ENCODE measurements around the gene RTKN. TPM values are rescaled to one million over a fixed set of nuclear protein-coding genes. Genes with fewer than 3 reads are reported as not detected.

The RTKN gene
- total and polyA plus RNA-seq, 2 of the 13 experiments (the other 11 are each of a cell fraction or from before 2014, with no cell fraction given), result 159 to 166 TPM

- TF ChIP-seq MLXIP (CRISPR knock-in tag; IDR thresholded peaks at IDR 0.05; ENCODE audit: borderline replicate concordance) (no peak), NFIC (IDR thresholded peaks at IDR 0.05; ENCODE audit: low read length) (no peak; the same call in 1 of the 2 replicates), NCOA5 (CRISPR knock-in tag; IDR thresholded peaks at IDR 0.05) (no peak), GLMP (CRISPR knock-in tag; IDR thresholded peaks at IDR 0.05; ENCODE audit: borderline replicate concordance) (no peak), ZNF687 (CRISPR knock-in tag; IDR thresholded peaks at IDR 0.05) (no peak), MIXL1 (CRISPR knock-in tag; IDR thresholded peaks at IDR 0.05) (no peak), ZNF674 (CRISPR knock-in tag; IDR thresholded peaks at IDR 0.05; ENCODE audit: low read depth) (no peak), NRL (CRISPR knock-in tag; IDR thresholded peaks at IDR 0.05; ENCODE audit: borderline replicate concordance) (no peak), NKX3-1 (CRISPR knock-in tag; IDR thresholded peaks at IDR 0.05) (no peak), GABPA (IDR thresholded peaks at IDR 0.05; ENCODE audit: low read depth, low read length) (no peak), GABPA (CRISPR knock-in tag; IDR thresholded peaks at IDR 0.05; ENCODE audit: low read depth) (no peak), CEBPG (CRISPR knock-in tag; IDR thresholded peaks at IDR 0.05) (peak; percentile 24; the same call in 1 of the 2 replicates), SMAD3 (CRISPR knock-in tag; IDR thresholded peaks at IDR 0.05) (peak; percentile 74; the same call in 1 of the 2 replicates), ZNF335 (CRISPR knock-in tag; IDR thresholded peaks at IDR 0.05) (0 out of 2 replicates have a peak, but pooled peaks have one; percentile 44), MLX (CRISPR knock-in tag; IDR thresholded peaks at IDR 0.05) (no peak; the same call in 1 of the 2 replicates), ZNF609 (CRISPR knock-in tag; IDR thresholded peaks at IDR 0.05; ENCODE audit: borderline replicate concordance) (no peak)
Observed at GRCh38 chr2:74447230-74447999, 5.7 kb upstream of the RTKN start (continued).
